LNCAP (cell line): ENCODE results near the gene SERPINB6.

Experiments used
- TF ChIP-seq, protein P1 (sequence below): fragments of 450-650 bp; IDR thresholded peaks from 2 replicates; pipeline ENCODE4 v1.5.1; 2017; ENCODE audit warnings: mild to moderate bottlenecking

SERPINB6 gene

GRCh38 chr6:2962004-2962403, 9.4 kb downstream of the SERPINB6 start:
- TF ChIP-seq, protein P1, sequence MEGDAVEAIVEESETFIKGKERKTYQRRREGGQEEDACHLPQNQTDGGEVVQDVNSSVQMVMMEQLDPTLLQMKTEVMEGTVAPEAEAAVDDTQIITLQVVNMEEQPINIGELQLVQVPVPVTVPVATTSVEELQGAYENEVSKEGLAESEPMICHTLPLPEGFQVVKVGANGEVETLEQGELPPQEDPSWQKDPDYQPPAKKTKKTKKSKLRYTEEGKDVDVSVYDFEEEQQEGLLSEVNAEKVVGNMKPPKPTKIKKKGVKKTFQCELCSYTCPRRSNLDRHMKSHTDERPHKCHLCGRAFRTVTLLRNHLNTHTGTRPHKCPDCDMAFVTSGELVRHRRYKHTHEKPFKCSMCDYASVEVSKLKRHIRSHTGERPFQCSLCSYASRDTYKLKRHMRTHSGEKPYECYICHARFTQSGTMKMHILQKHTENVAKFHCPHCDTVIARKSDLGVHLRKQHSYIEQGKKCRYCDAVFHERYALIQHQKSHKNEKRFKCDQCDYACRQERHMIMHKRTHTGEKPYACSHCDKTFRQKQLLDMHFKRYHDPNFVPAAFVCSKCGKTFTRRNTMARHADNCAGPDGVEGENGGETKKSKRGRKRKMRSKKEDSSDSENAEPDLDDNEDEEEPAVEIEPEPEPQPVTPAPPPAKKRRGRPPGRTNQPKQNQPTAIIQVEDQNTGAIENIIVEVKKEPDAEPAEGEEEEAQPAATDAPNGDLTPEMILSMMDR = no peak

- TF ChIP-seq, protein P1 = 0 out of 2 replicates have a peak, but pooled peaks have one; percentile 9
Observed at GRCh38 chr6:2961506-2961905, 9.9 kb downstream of the SERPINB6 start.

- TF ChIP-seq, protein P1 = no peak
Observed at GRCh38 chr6:2960935-2961334, 10.4 kb downstream of the SERPINB6 start.

DNA sequence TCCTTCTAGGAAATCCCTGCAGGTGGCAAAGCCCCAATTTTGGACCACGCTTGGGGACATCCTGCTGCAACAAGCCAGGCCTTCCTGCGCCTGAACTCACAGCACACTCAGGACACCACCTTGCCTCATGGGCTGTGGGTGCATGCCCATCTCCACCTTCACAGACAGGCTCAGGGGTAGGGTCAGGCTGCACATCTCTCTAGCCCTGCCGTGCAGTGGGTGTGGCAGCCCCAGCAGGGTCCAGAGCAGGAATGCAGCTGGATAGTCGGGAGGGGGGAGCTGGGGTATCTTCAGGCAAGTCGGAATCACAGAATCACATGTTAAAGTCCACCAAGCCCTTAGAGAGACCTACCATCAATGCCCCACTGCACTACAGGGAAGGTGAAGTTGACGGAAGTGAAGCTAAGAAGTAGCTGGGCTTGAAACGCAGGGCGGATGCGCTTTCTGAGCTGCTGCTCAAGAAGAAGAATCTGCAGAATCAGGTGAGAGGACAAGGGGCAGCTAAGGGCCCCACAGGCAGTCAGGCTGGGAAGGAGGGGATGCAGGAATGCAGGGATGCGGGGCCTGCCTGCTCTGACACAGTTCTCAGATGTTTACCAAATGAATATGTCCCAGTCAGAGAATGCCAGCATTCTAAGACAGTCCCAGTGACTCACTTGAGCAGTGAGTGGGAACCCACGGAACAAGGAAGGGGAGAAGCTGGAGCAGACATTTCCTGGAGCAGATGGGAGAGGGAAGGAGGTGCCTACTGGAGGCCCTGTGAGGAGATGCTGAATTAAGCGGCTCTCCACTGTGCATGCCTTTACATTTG, 11.3 kb downstream of the SERPINB6 start:
- TF ChIP-seq, protein P1 = no peak

DNA sequence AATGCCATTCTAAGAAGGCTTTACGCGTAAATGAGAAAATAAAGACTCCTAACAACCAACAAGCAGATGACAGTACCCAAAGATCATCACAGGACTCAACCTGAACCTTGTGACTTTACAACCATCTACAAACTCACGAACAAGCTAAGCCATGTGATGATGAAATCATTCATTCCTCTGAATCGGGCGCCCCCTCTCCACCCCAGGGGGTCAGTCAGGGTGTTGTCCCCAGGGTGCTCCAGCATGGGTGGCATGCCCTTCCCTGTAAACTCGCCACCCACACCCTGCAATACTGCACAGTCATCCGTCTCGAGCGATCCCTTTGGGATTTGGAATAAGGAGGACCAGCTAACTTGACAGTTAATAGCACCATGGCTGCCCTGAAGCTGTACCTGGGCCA, 12.6 kb downstream of the SERPINB6 start:
- TF ChIP-seq, protein P1 = no peak

GRCh38 chr6:2958331-2958711, 13.0 kb downstream of the SERPINB6 start:
- TF ChIP-seq, protein P1 = no peak

DNA sequence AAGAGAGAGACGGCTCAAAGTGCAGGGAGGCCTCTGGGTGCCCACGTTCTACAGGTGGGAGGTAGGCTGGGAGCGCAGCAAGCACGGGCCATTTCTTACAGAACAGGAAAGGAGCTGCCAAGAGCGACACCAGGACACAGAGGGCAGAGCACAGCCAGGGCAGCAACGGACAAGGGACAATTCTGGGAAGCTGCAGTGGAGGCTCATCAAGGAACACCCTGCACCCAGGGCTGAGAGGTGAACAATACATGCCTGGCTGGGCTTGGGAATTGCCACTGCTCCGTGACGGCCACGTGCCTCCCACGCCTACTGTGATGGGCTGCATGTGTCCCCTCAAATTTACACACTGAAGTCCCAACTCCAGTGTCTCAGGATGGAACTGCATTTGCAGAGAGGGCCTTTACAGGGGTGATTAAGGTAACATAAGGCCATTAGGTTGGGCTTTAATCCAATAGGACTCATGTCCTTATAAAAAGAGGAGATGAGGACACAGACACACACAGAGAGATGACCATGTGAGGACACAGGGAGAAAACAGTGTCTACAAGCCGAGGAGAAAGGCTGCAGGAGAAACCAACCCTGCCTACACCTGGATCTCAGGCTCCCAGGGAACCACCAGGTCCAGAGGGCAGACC, 13.6 kb downstream of the SERPINB6 start:
- TF ChIP-seq, protein P1 = no peak
